K562 (cell line): ENCODE measurements around the gene GIMAP8. TPM values are rescaled to one million over a fixed set of nuclear protein-coding genes. Genes with fewer than 3 reads are reported as not detected.

ENCODE experiments used
- BRD9 ChIP-seq: fragments of 450-650 bp; IDR thresholded peaks from 2 replicates; pipeline ENCODE4 v1.6.1; 2018; ENCODE audit warnings: low read depth; ENCODE audit not compliant: partially characterized antibody
- CREM ChIP-seq: IDR thresholded peaks from 2 replicates; pipeline ENCODE4 v1.6.1; 2014; ENCODE audit warnings: antibody characterized with exemption, low read depth
- CXXC5 ChIP-seq: fragments of 250-450 bp; sonication (Bioruptor Pico); IDR thresholded peaks from 2 replicates; pipeline ENCODE4 v1.8.0; 2022; ENCODE audit warnings: inconsistent platforms, mild to moderate bottlenecking, moderate library complexity
- EHMT2 ChIP-seq: fragments of 450-650 bp; IDR thresholded peaks from 2 replicates; pipeline ENCODE4 v1.6.1; 2018; ENCODE audit warnings: antibody characterized with exemption
- ETV6 ChIP-seq, 3 experiments: fragments of 150-350 bp in 1 of 3; sonication (generic) in 1 of 3; formaldehyde crosslinking in 1 of 3; IDR thresholded peaks; 2 replicates each; pipeline versions ENCODE4 v1.6.1 to v1.8.0; 2014 to 2022; ENCODE audit warnings: borderline replicate concordance in 2 of 3, low read depth in 2 of 3, antibody characterized with exemption in 1 of 3, low read length in 1 of 3, mild to moderate bottlenecking in 1 of 3, missing genetic modification reagents in 1 of 3
- FOXJ2 ChIP-seq: fragments of 200-800 bp; sonication (Bioruptor generic); IDR thresholded peaks from 2 replicates; pipeline ENCODE4 v1.6.1; 2016; ENCODE audit warnings: missing genetic modification characterization, missing compliant biosample characterization
- GATAD2B ChIP-seq: fragments of 450-650 bp; IDR thresholded peaks from 2 replicates; pipeline ENCODE4 v1.6.1; 2017; ENCODE audit warnings: mild to moderate bottlenecking, borderline replicate concordance
- GTF2F1 ChIP-seq: IDR thresholded peaks from 2 replicates; pipeline ENCODE4 v1.6.1; 2011; ENCODE audit warnings: low read depth, low read length, improper control_type of control experiment
- MBD2 ChIP-seq: sonication (generic); IDR thresholded peaks from 2 replicates; pipeline ENCODE4 v1.6.1; 2016; ENCODE audit warnings: low read depth, borderline replicate concordance
- NCOR1 ChIP-seq: fragments of 450-650 bp; IDR thresholded peaks from 2 replicates; pipeline ENCODE4 v1.6.1; 2016; ENCODE audit warnings: mild to moderate bottlenecking, moderate library complexity
- PYGO2 ChIP-seq: fragments of 450-650 bp; IDR thresholded peaks from 2 replicates; pipeline ENCODE4 v1.6.1; 2016; ENCODE audit warnings: mild to moderate bottlenecking, missing genetic modification characterization, moderate library complexity, missing compliant biosample characterization
- RAD21 ChIP-seq, 2 experiments: fragments of 250-450 bp in 1 of 2; fragments of 450-650 bp in 1 of 2; sonication (Bioruptor Pico) in 1 of 2; formaldehyde crosslinking in 1 of 2; IDR thresholded peaks in 1 of 2; conservative IDR thresholded peaks in 1 of 2; 2 replicates each; pipeline versions ENCODE4 v1.4.0 to v1.8.0; 2020 to 2022; ENCODE audit warnings: mild to moderate bottlenecking in 2 of 2, moderate library complexity in 1 of 2
- RBBP5 ChIP-seq: fragments of 200-600 bp; sonication (generic); IDR thresholded peaks from 2 replicates; pipeline ENCODE4 v1.6.1; 2012; ENCODE audit warnings: borderline replicate concordance, mild to moderate bottlenecking, low read length, control low read depth, inconsistent platforms; ENCODE audit not compliant: insufficient read depth, poor library complexity, severe bottlenecking
- RBFOX2 ChIP-seq: fragments of 200-400 bp; formaldehyde crosslinking; IDR thresholded peaks from 2 replicates; pipeline ENCODE4 v1.6.1; 2017; ENCODE audit warnings: low read depth, mild to moderate bottlenecking, low read length, moderate library complexity
- RBM34 ChIP-seq: fragments of 200-400 bp; formaldehyde crosslinking; IDR thresholded peaks from 2 replicates; pipeline ENCODE4 v1.6.1; 2018; ENCODE audit warnings: low read length, borderline replicate concordance; ENCODE audit not compliant: insufficient read depth
- SIRT6 ChIP-seq: IDR thresholded peaks from one replicate; pipeline ENCODE4 v1.6.1; 2012; ENCODE audit warnings: low read depth, mild to moderate bottlenecking, control low read depth, inconsistent platforms, low read length, moderate library complexity
- TAF9B ChIP-seq: fragments of 450-650 bp; IDR thresholded peaks from 2 replicates; pipeline ENCODE4 v1.6.1; 2018; ENCODE audit warnings: mild to moderate bottlenecking; ENCODE audit not compliant: partially characterized antibody
- TARDBP ChIP-seq: fragments of 450-650 bp; IDR thresholded peaks from 2 replicates; pipeline ENCODE4 v1.6.1; 2016
- ZFP1 ChIP-seq: fragments of 450-650 bp; formaldehyde crosslinking; IDR thresholded peaks from 2 replicates; pipeline ENCODE4 v1.4.0; 2020; ENCODE audit warnings: mild to moderate bottlenecking, mixed read lengths
- ZFP30 ChIP-seq: fragments of 250-450 bp; sonication (Bioruptor Pico); IDR thresholded peaks from 2 replicates; pipeline ENCODE4 v1.8.0; 2022; ENCODE audit warnings: moderate library complexity, mild to moderate bottlenecking, inconsistent platforms, borderline replicate concordance
- ZNF140 ChIP-seq: fragments of 250-450 bp; sonication (Bioruptor Pico); IDR thresholded peaks from 2 replicates; pipeline ENCODE4 v1.8.0; 2021; ENCODE audit warnings: moderate library complexity, mild to moderate bottlenecking, inconsistent platforms
- ZNF592 ChIP-seq: fragments of 450-650 bp; IDR thresholded peaks from 2 replicates; pipeline ENCODE4 v1.6.1; 2017; ENCODE audit warnings: antibody characterized with exemption, mild to moderate bottlenecking
- ZNF644 ChIP-seq: fragments of 200-800 bp; sonication (Bioruptor generic); IDR thresholded peaks from 2 replicates; pipeline ENCODE4 v1.6.1; 2016; ENCODE audit warnings: low read depth, missing genetic modification characterization, missing compliant biosample characterization
- ZNF696 ChIP-seq: fragments of 250-450 bp; sonication (Bioruptor Pico); conservative IDR thresholded peaks from 2 replicates; pipeline ENCODE4 v1.4.0; 2020; ENCODE audit warnings: mild to moderate bottlenecking, moderate library complexity
- ZNF75A ChIP-seq: fragments of 450-650 bp; formaldehyde crosslinking; IDR thresholded peaks from 2 replicates; pipeline ENCODE4 v1.4.0; 2020; ENCODE audit warnings: mild to moderate bottlenecking
- polyA plus RNA-seq, 8 experiments: library from polyadenylated mRNA; depleted of rRNA in 4 of 8; stranded (reverse) in 5 of 8; unstranded in 3 of 8; fragments of >200 nt; fragmentation: Nextera tagmentation in 2 of 8; fragmentation: Illumina TruSeq in 1 of 8; extraction: Ambion mirVana in 2 of 8; extraction: Trizol in 1 of 8; gene quantifications; 2 replicates each; pipeline versions ENCODE4 v1.2.1 to v1.2.3, GENCODE V29; 2011 to 2014; ENCODE audit warnings: inconsistent platforms in 1 of 8, missing spikeins in 1 of 8
- total RNA-seq, 7 experiments: library from RNA; depleted of rRNA in 6 of 7; stranded (reverse); fragments of >200 nt in 6 of 7; fragmentation: Illumina TruSeq in 2 of 7; extraction: Trizol in 2 of 7; gene quantifications; 2 replicates each; pipeline versions ENCODE4 v1.2.1 to v1.2.3, GENCODE V29; 2011 to 2021; ENCODE audit warnings: low replicate concordance in 1 of 7
- TF ChIP-seq, protein P1 (sequence below): fragments of 250-450 bp; sonication (Bioruptor Pico); IDR thresholded peaks from 2 replicates; pipeline ENCODE4 v1.6.1; 2021; ENCODE audit warnings: mild to moderate bottlenecking

GIMAP8 gene
- total and polyA plus RNA-seq, 9 of the 15 experiments (the other 6 are each of a cell fraction or from before 2014, with no cell fraction given) = not detected

DNA sequence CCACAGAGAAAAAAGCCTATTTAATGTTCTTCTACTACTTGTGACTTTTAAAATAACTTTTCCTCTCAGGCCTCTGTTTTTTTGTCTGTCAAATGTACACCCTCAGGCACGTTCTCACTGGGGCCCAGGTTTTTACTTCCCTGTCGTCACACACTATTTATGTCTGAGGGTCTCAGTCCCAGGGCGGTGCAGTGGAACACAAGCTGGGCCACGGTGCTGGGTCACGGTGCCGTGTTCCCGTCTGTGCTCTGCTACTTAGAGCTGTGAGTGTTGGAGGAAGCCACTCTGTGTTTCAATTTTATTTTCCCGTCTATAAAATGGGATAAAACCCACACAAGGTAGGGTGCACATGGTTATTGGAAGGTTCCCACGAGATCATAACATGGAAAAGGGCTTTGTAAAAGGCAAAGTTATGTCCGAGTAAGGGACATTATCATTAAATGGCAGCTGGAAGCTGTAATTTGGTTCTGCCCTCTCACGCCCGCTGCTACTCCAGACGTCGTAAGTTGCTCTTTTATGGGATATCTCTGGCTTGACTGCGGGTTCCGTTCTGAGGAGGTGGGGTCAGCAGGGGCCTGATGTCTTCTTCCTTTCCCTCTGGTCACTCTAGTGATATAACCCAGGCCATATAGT lies 46.1 kb upstream of the GIMAP8 start (continued):
- TF ChIP-seq GATAD2B (no peak), CXXC5 (CRISPR knock-in tag) (peak; percentile 29), CREM (no peak), NCOR1 (no peak), TARDBP (no peak), ZFP30 (CRISPR knock-in tag) (no peak), ZNF696 (CRISPR knock-in tag) (no peak), EHMT2 (0 out of 2 replicates have a peak, but pooled peaks have one; percentile 48), ETV6 (IDR thresholded peaks at IDR 0.05; ENCODE audit: borderline replicate concordance in 1 of 2, low read depth in 2 of 2, low read length in 1 of 2) (no peak), ETV6 (CRISPR knock-in tag; IDR thresholded peaks at IDR 0.05; ENCODE audit: borderline replicate concordance) (no peak), GTF2F1 (no peak), ZNF140 (no peak), RBFOX2 (no peak), SIRT6 (no peak), MBD2 (no peak), RBM34 (no peak), BRD9 (peak; percentile 54), RAD21 (CRISPR knock-in tag; conservative IDR thresholded peaks at IDR 0.05 in 1 of 2, IDR thresholded peaks at IDR 0.05 in 1 of 2) (0 out of 4 replicates have a peak, but pooled peaks of 1 of the 2 experiments have one; percentile 8), ZNF592 (no peak; the same call in none of the 2 replicates), FOXJ2 (tag) (no peak), ZNF644 (peak; percentile 34; the same call in 1 of the 2 replicates), RBBP5 (no peak), PYGO2 (tag) (peak; percentile 57; the same call in 1 of the 2 replicates), TAF9B (no peak), ZFP1 (CRISPR knock-in tag) (no peak), ZNF75A (CRISPR knock-in tag) (no peak)
- TF ChIP-seq, protein P1, sequence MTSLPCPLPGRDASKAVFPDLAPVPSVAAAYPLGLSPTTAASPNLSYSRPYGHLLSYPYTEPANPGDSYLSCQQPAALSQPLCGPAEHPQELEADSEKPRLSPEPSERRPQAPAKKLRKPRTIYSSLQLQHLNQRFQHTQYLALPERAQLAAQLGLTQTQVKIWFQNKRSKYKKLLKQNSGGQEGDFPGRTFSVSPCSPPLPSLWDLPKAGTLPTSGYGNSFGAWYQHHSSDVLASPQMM = no peak
